ENCODE data around the gene TCERG1L.
"Not testable (repeated sequence)": the region's sequence is repeated elsewhere in the genome, so short reads cannot be mapped to it uniquely, and the experiment has no call there.

Gene TCERG1L

DNA sequence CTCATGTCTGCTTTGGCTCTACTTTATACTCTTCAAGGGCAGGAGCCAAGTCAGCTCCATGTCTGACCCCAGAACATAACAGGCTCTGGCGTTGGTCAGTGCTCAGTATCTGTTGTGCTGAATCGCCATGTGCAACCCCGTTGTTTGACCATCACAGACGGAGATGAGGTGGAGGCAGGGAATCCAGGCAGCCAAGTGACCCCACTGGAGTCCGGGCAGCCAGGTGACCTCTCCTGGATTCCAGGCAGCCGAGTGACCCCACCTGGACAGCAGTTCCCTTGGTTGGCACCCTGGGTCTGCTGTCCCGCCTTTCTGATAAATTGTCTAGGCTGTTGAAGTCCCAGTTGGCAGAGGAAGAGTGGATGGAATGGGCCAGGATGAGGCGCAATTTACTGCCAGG, 232.2 kb downstream of the TCERG1L start:
- DNase-seq, result no peak

GRCh38 chr10:131078882-131079280, 232.6 kb downstream of the TCERG1L start:
- DNase-seq, result not testable (repeated sequence)

DNA sequence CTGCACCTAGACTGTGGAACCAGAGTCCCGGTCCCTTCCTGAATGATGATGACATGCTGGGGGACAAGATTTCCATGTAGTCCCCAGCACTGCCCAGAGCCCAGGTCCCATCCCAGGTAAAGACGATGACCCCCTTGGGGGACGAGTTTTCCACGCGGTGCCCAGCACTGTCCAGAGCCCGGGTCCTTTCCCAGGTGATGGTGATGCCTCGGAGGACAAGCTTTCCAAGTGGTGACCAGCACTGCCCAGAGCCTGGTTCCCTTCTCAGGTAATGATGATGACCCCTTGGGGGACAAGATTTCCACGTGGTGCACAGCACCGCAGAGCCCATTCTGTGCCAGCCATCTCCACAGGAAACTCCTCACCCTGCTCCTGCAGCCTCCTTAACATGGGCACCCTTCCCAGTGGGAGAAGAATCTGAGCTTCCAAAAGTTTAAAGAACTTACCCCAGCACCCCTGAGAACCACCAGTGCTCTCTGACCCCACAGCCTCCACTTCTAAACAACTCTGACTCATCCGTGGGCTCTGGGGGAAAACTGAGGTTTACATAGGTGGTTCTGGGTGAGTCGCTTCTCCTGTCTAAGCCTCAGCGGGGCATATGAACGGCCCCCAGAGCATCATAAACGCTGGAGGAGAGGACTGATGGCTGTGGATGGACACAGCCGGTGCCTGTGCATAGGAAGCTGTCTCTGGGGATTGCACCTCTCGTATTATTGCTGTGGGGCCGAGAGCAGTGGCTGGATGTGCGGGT, 233.2 kb downstream of the TCERG1L start:
- DNase-seq, result no peak

DNA sequence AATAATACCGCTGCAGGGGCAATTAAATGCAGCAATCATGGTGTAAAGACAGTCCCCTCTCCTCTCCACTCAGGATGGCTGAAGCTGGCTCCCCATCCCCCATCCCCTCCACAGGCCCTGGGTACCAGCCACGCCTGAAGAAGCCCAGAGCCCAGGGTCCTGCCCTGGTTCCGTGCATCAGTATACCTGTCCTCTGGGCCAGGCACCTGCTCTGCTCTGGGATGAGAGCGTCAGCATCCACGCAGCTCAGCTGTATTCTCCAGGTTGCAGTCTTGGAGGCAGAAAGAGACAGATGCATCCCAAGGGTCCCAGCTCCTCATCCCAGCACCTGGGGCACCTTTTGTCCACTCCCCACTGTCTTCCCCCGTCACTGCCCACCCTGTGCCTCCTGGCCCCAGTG, 233.8 kb downstream of the TCERG1L start:
- no peak for DNase-seq

DNA sequence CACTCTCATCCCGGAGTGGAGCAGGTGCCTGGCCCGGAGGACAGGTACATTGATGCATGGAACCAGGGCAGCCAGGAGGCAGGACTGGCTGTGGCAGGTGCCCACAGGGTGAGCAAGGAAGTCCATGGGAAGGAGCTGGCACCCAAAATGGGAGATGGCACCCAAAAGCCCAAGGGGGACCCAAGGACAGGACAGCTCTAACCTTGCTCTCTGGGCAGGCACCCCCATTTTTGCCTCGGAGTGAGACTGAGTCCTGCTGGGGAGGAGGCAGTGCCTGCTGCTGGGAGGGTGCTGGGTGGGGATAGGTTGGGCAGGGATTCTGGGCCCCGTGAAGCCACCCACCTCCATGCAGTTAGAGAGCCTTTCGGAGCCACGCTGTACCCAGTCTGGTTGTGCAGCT, 234.5 kb downstream of the TCERG1L start:
- no peak for DNase-seq

DNA sequence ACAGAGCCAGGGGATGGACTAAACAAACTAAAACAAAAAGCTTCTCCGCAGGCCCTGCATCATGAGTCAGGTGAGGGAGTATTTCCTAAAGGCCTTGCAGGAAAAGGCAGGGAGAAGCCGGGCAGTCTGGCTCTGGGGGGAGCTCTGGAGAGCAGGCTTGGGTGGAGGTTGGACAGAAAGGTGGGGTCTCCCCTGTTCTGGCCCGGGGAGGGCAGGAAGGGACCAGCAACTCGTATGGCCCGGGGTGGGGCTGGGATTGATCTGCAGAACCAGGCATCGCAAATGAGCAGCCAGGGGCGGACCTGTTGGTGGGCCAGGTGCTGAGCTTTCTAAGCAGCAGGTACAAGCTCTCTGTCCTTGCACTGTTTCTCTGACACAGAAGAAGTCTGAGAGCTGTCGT, 235.2 kb downstream of the TCERG1L start:
- DNase-seq, result no peak

DNA sequence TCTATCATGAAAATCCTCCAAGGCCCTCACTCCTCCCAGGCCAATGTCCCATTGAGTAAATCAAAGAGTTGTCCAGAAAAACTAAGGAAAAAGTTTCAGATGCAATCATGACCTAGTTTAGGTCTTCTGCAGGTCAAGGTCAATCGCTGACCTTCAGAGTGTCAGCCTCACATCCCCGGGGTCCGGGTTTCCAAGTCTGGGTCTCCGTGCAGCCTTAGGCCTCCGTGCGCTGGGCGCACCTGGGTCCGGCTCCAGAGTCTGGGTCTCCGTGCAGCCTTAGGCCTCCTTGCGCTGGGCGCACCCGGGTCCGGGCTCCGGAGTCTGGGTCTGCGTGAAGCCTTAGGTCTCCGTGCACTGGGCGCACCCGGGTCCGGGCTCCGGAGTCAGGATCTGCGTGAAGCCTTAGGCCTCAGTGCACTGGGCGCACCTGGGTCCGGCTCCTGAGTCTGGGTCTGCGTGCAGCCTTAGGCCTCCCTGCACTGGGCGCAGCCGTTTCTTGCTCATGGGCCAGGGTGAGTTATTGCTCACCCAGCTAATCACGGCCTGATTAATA, 236.2 kb downstream of the TCERG1L start:
- no peak for DNase-seq

DNA sequence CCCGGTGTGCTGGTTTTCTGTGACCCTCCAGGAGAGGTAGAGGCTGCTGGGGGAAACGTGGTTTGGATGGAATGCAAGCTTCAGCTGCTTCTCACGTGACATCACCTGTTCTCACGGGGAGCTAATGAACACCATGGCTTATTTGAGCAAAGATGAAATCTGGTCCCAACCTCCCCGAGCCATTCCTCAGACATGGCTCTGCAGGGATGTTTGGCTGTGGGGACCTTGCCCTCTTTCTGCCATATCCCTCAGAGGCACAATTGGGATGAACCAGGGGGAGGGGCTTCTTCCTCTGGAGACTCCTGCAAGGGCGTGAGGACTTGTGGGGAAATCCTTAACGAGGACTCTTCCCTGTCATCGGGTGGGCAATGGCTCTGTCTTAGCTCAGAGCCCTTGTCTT, 236.8 kb downstream of the TCERG1L start:
- no peak for DNase-seq

GRCh38 chr10:131073469-131074035, 238.0 kb downstream of the TCERG1L start:
- DNase-seq, result no peak

- DNase-seq, result no peak
Observed at GRCh38 chr10:131072651-131073468, 238.7 kb downstream of the TCERG1L start.

DNA sequence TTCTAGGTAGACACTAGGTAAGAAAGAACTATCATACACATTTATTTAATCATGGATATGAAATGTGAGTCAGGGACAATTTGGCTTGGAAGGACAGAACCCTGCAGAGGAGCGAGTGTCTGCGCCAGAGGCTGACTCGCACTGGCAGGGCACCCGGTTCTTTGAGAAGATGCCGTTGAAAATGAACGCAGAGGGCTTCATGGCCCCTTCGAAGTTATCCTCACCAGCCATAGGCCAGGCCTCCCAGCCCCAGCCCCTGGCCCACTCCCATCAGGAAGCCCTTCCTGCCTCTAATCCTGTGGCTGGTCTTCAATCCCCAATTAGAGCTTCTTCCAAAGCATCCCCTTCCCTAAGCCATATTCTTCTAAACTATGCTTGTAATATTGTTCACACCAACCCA, 239.8 kb downstream of the TCERG1L start:
- no peak for DNase-seq

DNA sequence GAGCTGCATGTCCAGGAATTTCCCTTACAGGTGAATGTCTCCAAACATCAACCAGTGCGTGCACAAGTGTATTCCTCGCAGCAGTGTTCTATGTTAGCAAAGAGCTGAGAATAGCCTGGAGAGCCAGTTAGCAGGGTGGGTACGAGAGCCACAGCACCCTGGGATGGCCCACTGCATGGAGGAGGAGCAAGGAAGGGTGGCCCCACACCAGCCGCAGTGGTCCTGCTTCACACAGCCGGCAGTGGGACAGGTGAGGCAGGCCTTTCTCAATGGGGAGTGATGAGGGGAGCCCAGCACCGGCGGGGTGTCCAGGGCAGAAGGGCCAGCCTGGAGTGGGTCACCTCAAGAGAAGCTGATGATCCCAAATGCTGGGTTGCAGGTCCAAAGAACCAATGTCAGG, 240.7 kb downstream of the TCERG1L start:
- DNase-seq, result no peak

DNA sequence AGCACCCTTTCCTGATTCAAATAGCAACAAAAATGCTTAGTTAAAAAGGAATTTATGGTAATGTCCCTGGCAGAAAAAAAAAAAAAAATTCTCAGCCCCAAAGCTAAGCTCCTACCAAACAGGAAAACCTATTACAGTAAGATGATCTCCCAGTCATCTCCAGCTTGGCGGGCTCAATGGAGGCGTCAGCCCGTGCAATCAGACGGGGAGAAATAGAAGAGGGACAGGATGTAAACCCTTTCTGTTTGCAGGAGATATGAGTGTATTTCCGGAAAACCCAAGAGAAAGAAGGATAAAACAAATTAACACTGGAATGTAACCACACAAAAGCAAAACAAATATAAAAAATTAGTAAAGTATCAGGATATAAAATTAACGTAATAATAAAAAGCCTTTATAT, 242.8 kb downstream of the TCERG1L start:
- no peak for DNase-seq

GRCh38 chr10:131068311-131068710, 243.2 kb downstream of the TCERG1L start:
- no peak for DNase-seq

DNA sequence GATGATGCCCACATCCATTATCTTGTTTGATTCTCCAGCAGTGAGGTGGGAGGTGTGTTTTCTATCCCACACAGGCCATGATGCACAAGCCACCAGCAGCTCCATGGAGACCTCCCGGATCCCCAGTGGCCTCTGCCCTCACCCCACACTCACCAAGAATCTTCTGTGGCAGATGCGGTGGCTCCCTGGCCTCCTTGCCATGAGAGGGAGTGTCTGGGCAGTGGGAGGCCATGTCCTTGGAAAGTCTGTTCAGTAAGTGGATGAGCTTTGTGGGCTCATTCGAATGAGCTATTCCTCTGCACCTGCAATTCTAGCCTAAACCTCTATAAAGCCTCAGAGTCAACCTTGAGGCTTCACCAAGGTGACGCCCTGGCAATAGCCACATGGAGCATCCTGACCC, 243.8 kb downstream of the TCERG1L start:
- no peak for DNase-seq

DNA sequence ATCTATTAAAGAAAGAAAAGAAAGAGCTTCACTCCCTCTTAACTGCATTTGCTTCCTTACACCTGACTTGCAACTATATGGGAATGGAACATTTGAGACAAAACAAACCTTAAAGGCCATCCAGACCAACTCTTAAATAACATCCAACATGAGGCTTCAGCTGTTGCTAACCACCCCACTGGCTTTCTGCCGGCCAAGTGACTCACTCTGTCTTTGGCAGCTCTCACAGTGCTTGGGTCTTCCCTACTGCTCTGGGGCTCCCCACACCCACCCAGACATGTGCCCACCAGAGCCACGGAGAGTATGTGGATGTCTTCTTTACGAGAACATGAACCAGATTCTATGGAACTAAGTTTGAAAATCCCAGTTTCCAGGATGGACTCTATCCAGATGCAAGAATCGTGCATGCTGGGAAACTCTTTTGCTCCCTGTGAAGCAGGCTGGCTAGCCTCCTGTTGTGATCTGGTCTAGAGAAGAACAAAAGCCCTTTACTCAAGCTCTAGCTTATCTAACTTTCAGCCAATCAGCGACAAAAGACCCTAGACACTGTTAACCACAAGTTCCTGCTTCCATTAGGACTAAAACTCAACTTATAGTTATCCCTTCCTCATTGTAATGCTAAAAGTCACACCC, 245.7 kb downstream of the TCERG1L start:
- DNase-seq, result no peak

DNA sequence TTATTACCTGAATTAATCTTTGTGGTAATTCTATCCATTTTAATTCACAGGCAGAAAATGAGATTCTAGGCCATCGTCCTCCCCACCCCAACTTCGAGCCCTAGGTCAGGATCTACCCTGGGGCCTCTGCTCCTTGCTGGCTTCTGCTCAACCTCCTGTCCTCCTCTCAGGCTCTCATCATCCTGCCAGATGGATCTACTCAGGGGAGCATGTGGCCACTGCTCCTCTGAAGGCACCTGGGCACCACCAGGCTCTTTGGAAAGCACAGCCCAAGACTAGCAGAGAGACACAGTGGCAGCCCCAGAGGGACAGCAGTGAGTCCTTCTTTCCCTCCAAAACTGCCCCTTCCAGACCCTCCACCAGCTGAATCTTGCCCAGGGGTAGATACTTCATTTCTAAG, 248.2 kb downstream of the TCERG1L start:
- DNase-seq, result no peak

DNA sequence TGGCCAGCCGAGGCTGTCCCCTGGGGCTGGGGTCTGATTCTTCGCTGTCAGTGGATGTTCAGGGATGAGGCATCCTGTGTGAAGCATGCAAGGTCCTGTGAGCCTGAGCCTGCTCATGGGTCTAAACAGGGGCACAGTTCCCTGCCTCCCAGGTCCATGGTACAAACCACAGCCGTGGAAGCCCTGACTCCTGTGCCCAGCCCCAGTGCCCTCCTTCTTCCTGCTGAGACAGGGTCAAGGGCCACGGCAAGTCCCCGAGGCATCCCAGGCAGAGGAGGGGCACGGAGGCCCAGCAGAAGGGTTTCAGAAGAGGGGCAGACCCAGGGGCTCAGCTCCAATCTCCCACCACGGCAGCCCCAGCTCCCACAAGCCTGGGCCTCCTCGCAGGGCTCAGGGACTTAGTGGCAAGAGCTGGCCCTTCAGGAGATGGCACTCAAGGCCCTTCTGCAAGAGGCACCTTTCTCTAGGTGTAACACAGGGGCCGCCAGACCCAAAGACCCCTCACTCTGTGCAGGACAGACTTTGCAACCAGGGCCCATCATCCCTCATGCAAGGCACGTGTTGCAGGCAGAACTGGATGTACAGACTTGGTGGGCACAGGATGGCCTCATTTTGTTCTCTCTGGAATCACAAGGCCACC, 248.8 kb downstream of the TCERG1L start:
- DNase-seq, result no peak

DNA sequence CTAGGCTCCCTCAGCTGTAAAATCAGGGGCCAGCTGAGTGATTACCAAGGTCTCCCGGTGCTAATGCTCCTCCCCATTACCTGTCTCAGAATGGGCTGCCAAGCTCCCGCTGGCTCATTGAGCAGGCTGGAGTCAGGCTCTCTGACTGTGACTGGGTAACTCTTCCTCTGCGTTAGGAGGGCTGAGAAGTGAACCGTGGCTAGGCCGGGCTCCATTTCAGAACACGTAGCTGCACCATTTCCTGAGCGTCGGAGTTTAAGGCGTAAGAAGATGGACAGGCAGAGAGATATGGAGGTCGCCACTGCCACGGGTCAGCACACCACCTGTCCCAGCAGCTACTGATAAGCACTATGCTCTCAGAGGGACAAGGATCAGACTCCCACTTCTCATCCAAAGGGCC, 250.3 kb downstream of the TCERG1L start:
- no peak for DNase-seq

DNA sequence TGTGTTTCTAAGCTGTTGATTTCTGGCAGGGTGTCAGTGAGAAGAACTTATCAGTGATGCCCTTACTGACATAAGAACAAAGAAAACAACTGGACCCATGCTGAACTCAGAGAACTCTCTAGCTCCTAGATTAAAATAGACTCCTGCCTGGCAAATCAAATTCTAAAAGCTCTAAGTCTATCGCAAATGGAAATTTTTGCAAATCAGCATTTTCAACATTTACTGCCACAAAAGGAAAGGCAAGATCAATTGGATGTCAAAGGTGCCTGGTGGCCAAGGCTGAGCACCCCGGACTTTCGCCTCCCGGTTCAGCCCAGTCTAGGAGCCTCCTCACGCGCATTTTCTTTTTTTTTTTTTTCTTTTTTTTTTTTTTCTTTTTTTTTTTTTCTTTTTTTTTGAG, 251.6 kb downstream of the TCERG1L start:
- no peak for DNase-seq

DNA sequence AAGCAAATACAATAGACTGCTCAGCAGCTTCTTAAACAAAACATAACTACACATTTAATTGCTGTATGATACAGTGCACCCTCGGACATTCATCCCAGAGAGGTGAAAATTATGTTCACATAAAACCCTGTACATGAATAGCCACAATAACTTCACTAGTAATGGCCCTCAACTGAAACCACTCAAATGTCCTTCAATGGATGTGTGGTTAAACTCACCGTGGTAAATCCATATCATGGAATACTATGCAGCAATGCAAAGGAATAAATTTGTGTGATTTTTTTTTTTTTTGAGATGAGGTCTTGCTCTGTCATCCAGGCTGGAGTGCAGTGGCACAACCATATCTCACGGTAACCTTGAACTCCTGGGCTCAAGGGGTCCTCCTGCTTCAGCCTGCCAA, 252.7 kb downstream of the TCERG1L start:
- no peak for DNase-seq

GRCh38 chr10:131056781-131057180, 254.7 kb downstream of the TCERG1L start:
- no peak for DNase-seq

DNA sequence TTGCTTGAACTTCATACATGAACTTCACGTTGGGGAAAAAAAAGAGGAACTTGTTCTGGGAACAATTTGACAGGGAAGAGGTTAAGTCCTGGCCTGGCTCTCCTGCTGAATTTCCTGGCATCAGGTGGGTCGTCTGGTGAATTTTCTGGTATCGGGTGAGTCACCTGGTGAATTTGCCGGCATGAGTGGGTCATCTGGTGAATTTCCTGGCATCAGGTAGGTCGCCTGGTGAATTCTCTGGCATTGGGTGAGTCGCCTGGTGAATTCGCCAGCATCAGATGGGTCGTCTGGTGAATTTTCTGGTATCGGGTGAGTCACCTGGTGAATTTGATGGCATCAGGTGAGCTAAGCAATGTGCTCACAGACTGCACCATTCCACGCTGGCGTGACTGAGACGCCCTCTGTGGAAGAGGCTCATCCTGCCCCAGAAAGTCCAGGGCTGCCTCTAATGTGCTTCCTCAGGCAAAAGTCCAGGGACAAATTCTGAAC, 255.4 kb downstream of the TCERG1L start:
- no peak for DNase-seq
